Measurements from ENCODE around the gene CADPS.

- peak; percentile 42 for TF ChIP-seq CTCF (IDR thresholded peaks at IDR 0.05; ENCODE audit: poor library complexity)
- TF ChIP-seq EZH2 (IDR thresholded peaks at IDR 0.05; ENCODE audit: borderline replicate concordance) = peak; percentile 49
Observed at GRCh38 chr3:62873761-62874710, 1.2 kb downstream of the CADPS start.

All from hepatocyte (in vitro differentiated cells).